Measurements from ENCODE around the gene REEP2.
A peak's percentile ranks its signal among the peaks of the same experiment; 100 is the strongest.
"Not testable (repeated sequence)": the region's sequence is repeated elsewhere in the genome, so short reads cannot be mapped to it uniquely, and the experiment has no call there.

The REEP2 gene

DNA sequence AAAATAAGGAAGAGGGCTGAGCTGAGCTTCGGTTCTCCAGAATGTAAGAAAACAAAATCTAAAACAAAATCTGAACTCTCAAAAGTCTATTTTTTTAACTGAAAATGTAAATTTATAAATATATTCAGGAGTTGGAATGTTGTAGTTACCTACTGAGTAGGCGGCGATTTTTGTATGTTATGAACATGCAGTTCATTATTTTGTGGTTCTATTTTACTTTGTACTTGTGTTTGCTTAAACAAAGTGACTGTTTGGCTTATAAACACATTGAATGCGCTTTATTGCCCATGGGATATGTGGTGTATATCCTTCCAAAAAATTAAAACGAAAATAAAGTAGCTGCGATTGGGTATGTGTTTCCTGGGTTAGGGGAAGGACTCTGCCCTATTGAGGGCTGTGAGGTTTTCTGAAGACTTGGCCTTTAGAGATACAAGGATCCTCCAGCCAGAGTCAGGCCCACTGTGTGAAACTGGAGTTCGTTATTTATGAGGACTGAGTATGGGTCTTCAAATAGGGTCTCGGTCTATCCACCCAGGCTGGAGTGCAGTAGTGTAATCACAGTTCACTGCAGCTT, 30.2 kb downstream of the REEP2 start:
- Histone ChIP-seq H3K27me3 (ENCODE audit: low read depth, low read length) (no peaks in the 10 kb centered on the region), H3K27ac (ENCODE audit: low read length) (no peak overlapping the region), H3K9me3 (ENCODE audit: control insufficient read depth in 1 of 2, low read length in 2 of 2) (no peaks in the 10 kb centered on the region), H3K36me3 (ENCODE audit: control insufficient read depth in 1 of 2, insufficient read depth in 2 of 2, low read length in 2 of 2) (peaks cover 12 to 27% of the 10 kb centered on the region in 2 donors), H3K4me1 (ENCODE audit: control insufficient read depth in 1 of 2, insufficient read depth in 2 of 2, low read length in 2 of 2) (peaks cover 0 to 11% of the 10 kb centered on the region in 2 donors), H3K4me3 (ENCODE audit: low read depth in 1 of 2, low read length in 2 of 2) (peak overlapping the region in 1 of 2 donors; percentile 97)

DNA sequence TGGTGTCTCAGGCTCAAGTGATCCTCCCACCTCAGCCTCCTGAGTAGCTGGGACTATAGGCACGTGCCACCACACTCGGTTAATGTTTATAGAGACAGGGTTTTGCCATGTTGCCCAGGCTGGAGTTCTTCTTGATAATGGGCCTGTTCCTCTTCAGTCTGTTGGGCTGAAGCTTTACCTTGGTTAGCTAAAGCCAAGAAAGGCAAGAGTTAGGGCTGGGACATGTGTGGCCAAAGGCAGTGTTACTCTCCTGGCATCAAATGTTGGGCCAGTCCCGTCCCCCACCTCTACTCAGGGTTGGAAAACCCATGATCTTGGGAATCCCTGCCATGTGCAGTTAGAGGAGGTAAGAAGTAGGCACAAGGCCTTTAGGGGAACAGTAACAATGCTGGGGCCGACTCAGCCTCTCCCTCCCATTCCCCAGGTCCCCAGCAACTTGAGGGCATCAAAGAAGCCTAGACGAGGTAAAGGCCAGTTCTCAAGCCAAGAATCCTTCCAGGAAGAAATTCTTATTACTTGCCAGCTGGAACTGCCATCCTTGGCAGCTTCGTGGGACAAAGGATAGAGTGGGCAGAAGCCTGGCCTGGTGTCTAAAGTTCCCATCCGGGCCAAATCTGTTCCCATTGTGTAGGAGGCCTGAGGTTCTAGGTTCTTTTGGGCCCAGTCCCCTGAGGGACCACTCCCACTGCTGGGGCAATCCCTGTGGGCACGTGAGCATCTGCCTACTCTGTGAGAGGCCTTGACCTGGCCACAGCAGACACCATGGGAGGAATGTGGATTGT, 30.9 kb downstream of the REEP2 start:
- H3K4me3 ChIP-seq (ENCODE audit: low read depth in 1 of 2, low read length in 2 of 2), result no peak overlapping the region
- peaks cover 12 to 21% of the 10 kb centered on the region in 2 donors for H3K36me3 ChIP-seq (ENCODE audit: control insufficient read depth in 1 of 2, insufficient read depth in 2 of 2, low read length in 2 of 2)
- H3K4me1 ChIP-seq (ENCODE audit: control insufficient read depth in 1 of 2, insufficient read depth in 2 of 2, low read length in 2 of 2), result peaks cover 0 to 11% of the 10 kb centered on the region in 2 donors
- H3K27me3 ChIP-seq (ENCODE audit: low read depth, low read length), result no peaks in the 10 kb centered on the region
- no peaks in the 10 kb centered on the region for H3K9me3 ChIP-seq (ENCODE audit: control insufficient read depth in 1 of 2, low read length in 2 of 2)
- no peak overlapping the region for H3K27ac ChIP-seq (ENCODE audit: low read length)

DNA sequence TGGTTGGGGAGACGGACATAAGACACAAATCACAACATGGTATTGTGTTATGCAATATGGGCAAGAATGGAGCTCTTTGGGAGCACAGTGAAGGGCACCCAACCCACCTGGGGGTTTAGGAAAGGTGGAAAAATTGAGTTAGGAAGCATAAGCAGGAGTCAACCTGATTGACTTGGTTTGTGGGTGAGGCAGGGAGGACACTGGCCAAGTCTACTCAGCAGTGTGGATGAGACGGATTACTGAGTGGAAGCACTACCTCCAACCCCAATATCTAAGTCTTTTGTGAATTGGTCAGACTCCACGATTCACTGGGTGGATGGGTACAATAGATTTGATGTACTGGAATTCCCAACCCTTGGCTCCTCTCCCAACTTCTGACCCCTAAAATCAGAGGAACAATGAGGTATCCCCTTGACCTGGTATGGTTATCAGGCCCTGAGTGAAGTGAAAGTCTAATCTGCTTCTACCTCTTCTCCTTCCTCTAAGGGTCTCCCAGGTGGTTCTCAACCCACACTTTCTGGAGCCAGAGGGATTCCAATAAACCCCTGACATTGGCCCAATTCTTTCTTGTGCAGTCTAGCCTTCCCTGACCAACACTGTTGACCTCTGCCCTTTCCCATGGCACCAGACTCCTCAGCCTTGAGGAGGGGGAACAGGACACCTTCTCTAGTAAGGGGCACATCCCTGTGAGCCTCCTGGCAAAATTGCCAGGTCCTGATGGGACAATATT, 31.6 kb downstream of the REEP2 start:
- Histone ChIP-seq H3K27me3 (ENCODE audit: low read depth, low read length) (no peaks in the 10 kb centered on the region), H3K27ac (ENCODE audit: low read length) (no peak overlapping the region)

DNA sequence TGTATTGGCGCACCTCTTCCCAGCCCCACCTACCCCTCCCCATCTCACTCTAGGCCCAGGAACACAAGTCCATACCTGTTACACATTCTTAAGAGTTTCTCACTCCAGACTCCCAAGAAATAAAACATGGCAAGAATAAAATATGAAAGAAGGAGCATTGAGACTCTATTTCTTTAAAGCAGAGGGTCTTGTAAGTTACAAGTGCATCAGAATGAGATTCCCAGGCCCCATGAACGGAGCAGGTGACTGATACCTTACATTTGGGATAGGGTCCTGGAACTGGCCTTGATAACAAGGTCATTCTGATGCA, 32.1 kb downstream of the REEP2 start:
- Histone ChIP-seq H3K4me3 (ENCODE audit: low read depth in 1 of 2, low read length in 2 of 2) (no peak overlapping the region), H3K27me3 (ENCODE audit: low read depth, low read length) (no peaks in the 10 kb centered on the region), H3K4me1 (ENCODE audit: control insufficient read depth in 1 of 2, insufficient read depth in 2 of 2, low read length in 2 of 2) (peaks cover 0 to 11% of the 10 kb centered on the region in 2 donors), H3K36me3 (ENCODE audit: control insufficient read depth in 1 of 2, insufficient read depth in 2 of 2, low read length in 2 of 2) (peaks cover 12 to 15% of the 10 kb centered on the region in 2 donors), H3K9me3 (ENCODE audit: control insufficient read depth in 1 of 2, low read length in 2 of 2) (no peaks in the 10 kb centered on the region), H3K27ac (ENCODE audit: low read length) (no peak overlapping the region)

More for the DNA sequence above, 31.6 kb downstream of the REEP2 start:
- H3K4me3 ChIP-seq (ENCODE audit: low read depth in 1 of 2, low read length in 2 of 2), result no peak overlapping the region
- peaks cover 12 to 15% of the 10 kb centered on the region in 2 donors for H3K36me3 ChIP-seq (ENCODE audit: control insufficient read depth in 1 of 2, insufficient read depth in 2 of 2, low read length in 2 of 2)
- H3K9me3 ChIP-seq (ENCODE audit: control insufficient read depth in 1 of 2, low read length in 2 of 2), result no peaks in the 10 kb centered on the region
- peaks cover 0 to 11% of the 10 kb centered on the region in 2 donors for H3K4me1 ChIP-seq (ENCODE audit: control insufficient read depth in 1 of 2, insufficient read depth in 2 of 2, low read length in 2 of 2)

DNA sequence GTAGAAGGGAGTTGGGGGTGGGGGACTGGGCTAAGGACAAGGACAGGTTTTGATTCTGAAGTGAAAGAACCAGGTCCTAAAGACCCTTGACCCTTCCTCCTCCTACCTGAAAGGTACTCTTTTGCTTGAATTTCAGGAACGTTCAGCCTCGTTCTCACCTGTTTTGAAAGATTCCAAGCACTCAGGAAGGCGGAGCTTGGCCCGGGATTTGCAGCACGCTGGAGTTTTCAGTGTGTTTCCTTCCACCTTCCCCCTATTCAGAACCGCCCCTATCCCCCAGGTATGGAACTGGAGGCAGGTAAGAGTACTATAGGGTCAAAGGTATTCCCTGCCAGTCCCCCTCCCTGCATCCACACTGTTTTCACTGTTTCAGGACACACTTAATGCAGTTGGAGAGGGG, 33.5 kb downstream of the REEP2 start:
- H3K27me3 ChIP-seq (ENCODE audit: low read depth, low read length), result no peaks in the 10 kb centered on the region
- H3K4me3 ChIP-seq (ENCODE audit: low read depth in 1 of 2, low read length in 2 of 2), result no peak overlapping the region
- H3K9me3 ChIP-seq (ENCODE audit: control insufficient read depth in 1 of 2, low read length in 2 of 2), result no peaks in the 10 kb centered on the region
- peaks cover 0 to 3% of the 10 kb centered on the region in 2 donors for H3K4me1 ChIP-seq (ENCODE audit: control insufficient read depth in 1 of 2, insufficient read depth in 2 of 2, low read length in 2 of 2)
- peaks cover 10% of the 10 kb centered on the region in 2 donors for H3K36me3 ChIP-seq (ENCODE audit: control insufficient read depth in 1 of 2, insufficient read depth in 2 of 2, low read length in 2 of 2)
- no peak overlapping the region for H3K27ac ChIP-seq (ENCODE audit: low read length)

DNA sequence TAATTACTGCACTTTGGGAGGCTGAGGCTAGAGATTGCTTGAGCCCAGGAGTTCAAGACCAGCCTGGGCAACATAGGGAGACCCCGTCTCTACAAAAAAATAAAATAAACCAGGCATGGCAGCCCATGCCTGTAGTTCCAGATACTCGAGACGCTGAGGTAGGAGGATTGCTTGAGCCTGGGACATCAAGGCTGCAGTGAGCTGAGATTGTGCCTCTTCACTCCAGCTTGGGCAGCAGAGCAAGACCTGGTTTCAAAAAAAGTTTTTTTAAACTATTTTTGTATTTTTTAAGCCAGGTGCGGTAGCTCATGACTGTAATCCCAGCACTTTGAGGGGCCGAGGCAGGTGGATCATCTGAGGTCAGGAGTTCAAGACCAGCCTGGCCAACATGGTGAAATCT, 34.3 kb downstream of the REEP2 start:
- H3K36me3 ChIP-seq (ENCODE audit: control insufficient read depth in 1 of 2, insufficient read depth in 2 of 2, low read length in 2 of 2); H3K9me3 ChIP-seq (ENCODE audit: control insufficient read depth in 1 of 2, low read length in 2 of 2); H3K27me3 ChIP-seq (ENCODE audit: low read depth, low read length); H3K4me1 ChIP-seq (ENCODE audit: control insufficient read depth in 1 of 2, insufficient read depth in 2 of 2, low read length in 2 of 2); H3K4me3 ChIP-seq (ENCODE audit: low read depth in 1 of 2, low read length in 2 of 2); H3K27ac ChIP-seq (ENCODE audit: low read length): not testable (repeated sequence)

DNA sequence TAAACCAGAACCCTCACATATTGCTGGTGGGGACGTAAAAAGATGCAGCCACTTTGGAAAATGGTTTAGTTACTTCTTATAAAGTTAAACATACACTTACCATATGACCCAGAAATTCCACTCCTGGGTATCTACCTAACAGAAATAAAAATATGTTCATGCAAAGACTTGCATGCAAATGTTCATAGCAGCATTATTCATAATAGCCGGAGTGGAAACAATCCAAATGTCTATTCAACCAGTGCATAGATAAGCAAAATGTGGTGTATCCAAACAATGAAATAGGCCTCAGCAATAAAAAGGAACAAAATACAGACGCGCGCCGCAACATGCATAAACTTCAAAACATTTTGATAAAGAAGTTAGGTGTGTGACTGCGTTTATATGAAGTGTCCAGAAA, 38.1 kb downstream of the REEP2 start:
- Histone ChIP-seq H3K4me1 (ENCODE audit: control insufficient read depth in 1 of 2, insufficient read depth in 2 of 2, low read length in 2 of 2) (no peaks in the 10 kb centered on the region), H3K27me3 (ENCODE audit: low read depth, low read length) (no peaks in the 10 kb centered on the region), H3K27ac (ENCODE audit: low read length) (no peak overlapping the region), H3K36me3 (ENCODE audit: control insufficient read depth in 1 of 2, insufficient read depth in 2 of 2, low read length in 2 of 2) (no peaks in the 10 kb centered on the region), H3K4me3 (ENCODE audit: low read depth in 1 of 2, low read length in 2 of 2) (no peak overlapping the region), H3K9me3 (ENCODE audit: control insufficient read depth in 1 of 2, low read length in 2 of 2) (no peaks in the 10 kb centered on the region)

DNA sequence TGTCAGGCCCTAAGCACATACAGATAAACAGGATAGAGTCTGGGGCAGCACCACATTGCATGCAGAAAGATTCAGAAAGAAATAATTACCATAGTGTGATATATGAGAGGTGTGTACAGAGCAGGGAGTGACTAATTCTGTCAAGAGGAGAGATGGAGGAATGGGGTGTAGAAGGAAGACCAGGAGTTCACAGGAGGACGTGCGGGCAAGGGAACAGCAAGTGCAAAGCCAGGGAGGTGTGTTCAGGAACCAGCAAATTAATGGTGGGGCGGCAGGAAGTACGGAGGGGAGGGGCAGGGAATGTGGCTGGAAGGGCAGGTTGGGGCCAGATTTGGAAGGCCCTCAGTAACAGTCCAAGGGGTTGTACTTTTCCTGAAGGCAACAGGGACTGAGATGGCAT, 43.8 kb downstream of the REEP2 start:
- H3K27ac ChIP-seq (ENCODE audit: low read length), result no peak overlapping the region
- no peaks in the 10 kb centered on the region for H3K4me1 ChIP-seq (ENCODE audit: control insufficient read depth in 1 of 2, insufficient read depth in 2 of 2, low read length in 2 of 2)
- H3K27me3 ChIP-seq (ENCODE audit: low read depth, low read length), result no peaks in the 10 kb centered on the region
- H3K4me3 ChIP-seq (ENCODE audit: low read depth in 1 of 2, low read length in 2 of 2), result no peak overlapping the region
- no peaks in the 10 kb centered on the region for H3K36me3 ChIP-seq (ENCODE audit: control insufficient read depth in 1 of 2, insufficient read depth in 2 of 2, low read length in 2 of 2)
- H3K9me3 ChIP-seq (ENCODE audit: control insufficient read depth in 1 of 2, low read length in 2 of 2), result no peaks in the 10 kb centered on the region

DNA sequence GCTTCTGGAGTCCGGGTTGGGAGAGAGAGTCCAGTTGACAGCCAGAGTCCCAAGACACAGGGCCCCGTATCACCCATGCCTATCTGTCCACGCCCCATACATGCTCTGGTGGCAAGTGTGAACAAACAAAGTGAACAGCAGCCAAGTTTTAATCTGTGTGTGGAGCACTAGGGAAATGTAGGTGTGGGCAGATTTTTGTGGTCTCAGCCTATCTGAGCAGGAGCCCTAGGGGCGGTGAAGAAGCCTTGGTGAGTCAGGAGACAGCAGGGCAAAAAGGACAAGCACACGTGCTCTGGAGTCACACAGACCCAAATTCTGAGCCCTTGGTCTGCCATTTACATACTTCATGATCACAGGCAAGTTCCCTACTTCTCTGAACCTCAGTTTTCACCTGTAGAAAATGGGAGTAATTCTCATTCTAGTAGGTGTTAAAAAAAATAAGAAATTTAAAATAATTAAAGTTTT, 49.7 kb downstream of the REEP2 start:
- Histone ChIP-seq H3K27ac (ENCODE audit: low read length) (no peak overlapping the region), H3K9me3 (ENCODE audit: control insufficient read depth in 1 of 2, low read length in 2 of 2) (no peaks in the 10 kb centered on the region), H3K4me3 (ENCODE audit: low read depth in 1 of 2, low read length in 2 of 2) (no peak overlapping the region), H3K27me3 (ENCODE audit: low read depth, low read length) (peaks cover 17% of the 10 kb centered on the region), H3K36me3 (ENCODE audit: control insufficient read depth in 1 of 2, insufficient read depth in 2 of 2, low read length in 2 of 2) (no peaks in the 10 kb centered on the region), H3K4me1 (ENCODE audit: control insufficient read depth in 1 of 2, insufficient read depth in 2 of 2, low read length in 2 of 2) (peaks cover 9 to 11% of the 10 kb centered on the region in 2 donors)

DNA sequence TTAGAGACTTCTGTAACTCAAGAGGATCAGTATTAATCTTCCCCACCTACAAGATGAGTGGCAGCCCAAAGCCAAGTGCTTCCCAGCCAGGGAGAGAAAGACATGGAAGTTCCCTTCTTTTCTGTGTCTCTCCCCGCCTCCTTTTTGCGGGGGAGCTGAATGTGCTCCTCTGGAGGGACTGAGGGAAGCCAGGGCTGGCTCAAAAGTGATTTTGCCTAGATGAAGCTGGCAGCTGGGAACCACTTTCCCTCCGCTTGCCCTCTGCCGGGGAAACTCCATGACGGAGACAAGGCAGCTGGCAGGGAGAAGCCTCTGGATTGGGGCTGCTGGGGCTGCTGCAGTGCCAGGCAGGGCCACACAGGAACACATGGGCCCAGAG, 50.8 kb downstream of the REEP2 start:
- Histone ChIP-seq H3K9me3 (ENCODE audit: control insufficient read depth in 1 of 2, low read length in 2 of 2) (no peaks in the 10 kb centered on the region), H3K27me3 (ENCODE audit: low read depth, low read length) (peaks cover 17% of the 10 kb centered on the region), H3K36me3 (ENCODE audit: control insufficient read depth in 1 of 2, insufficient read depth in 2 of 2, low read length in 2 of 2) (no peaks in the 10 kb centered on the region), H3K4me1 (ENCODE audit: control insufficient read depth in 1 of 2, insufficient read depth in 2 of 2, low read length in 2 of 2) (peaks cover 9 to 11% of the 10 kb centered on the region in 2 donors), H3K4me3 (ENCODE audit: low read depth in 1 of 2, low read length in 2 of 2) (no peak overlapping the region), H3K27ac (ENCODE audit: low read length) (no peak overlapping the region)

DNA sequence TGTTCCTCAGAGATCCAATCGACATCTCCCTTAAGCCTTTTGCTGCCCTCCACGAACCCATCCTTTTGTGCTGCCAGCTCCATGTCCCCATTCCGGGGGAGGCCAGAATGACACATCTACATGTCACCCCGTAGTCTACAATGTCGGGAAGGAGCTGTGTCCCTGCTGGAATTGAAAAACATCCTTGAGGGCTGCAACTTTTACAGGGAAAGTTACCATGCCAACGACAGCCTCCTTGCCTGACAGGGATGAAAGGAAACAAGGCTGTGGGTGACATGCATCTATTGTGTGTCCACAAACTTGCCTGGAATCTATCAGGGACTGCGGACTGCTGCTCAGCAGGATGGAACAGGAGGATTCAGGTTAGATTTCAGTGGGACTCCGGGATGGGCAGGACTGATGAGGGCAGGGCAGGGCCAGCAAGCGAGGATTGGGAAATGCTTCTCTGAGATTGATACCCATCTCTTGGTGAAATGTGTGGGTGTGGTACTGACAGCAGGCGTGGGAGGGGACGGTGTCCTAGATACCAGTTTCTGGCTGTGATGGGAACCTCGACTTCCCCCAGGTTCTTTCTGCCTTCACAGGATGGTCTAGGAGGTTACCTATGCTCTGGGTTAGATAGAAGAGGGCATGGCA, 51.9 kb downstream of the REEP2 start:
- no peak overlapping the region for H3K27ac ChIP-seq (ENCODE audit: low read length)
- peak overlapping the region in 1 of 2 donors; percentile 70 for H3K4me3 ChIP-seq (ENCODE audit: low read depth in 1 of 2, low read length in 2 of 2)
- H3K9me3 ChIP-seq (ENCODE audit: control insufficient read depth in 1 of 2, low read length in 2 of 2), result no peaks in the 10 kb centered on the region

More for the DNA sequence above, 51.9 kb downstream of the REEP2 start:
- Histone ChIP-seq H3K4me1 (ENCODE audit: control insufficient read depth in 1 of 2, insufficient read depth in 2 of 2, low read length in 2 of 2) (peaks cover 9 to 11% of the 10 kb centered on the region in 2 donors), H3K36me3 (ENCODE audit: control insufficient read depth in 1 of 2, insufficient read depth in 2 of 2, low read length in 2 of 2) (no peaks in the 10 kb centered on the region), H3K27me3 (ENCODE audit: low read depth, low read length) (peaks cover 17% of the 10 kb centered on the region)

All from muscle layer of duodenum (tissue), 2 donors.